ENCODE results near the gene TPM1.

TPM1 gene

GRCh38 chr15:63059075-63059474 is 16.5 kb downstream of the TPM1 start:
- DNase-seq = no peak

- DNase-seq = no peak
Measured at GRCh38 chr15:63059573-63060216, 17.1 kb downstream of the TPM1 start.

GRCh38 chr15:63060699-63061098 is 18.2 kb downstream of the TPM1 start:
- DNase-seq = no peak

GRCh38 chr15:63061975-63062374 is 19.4 kb downstream of the TPM1 start:
- no peak for DNase-seq

DNA sequence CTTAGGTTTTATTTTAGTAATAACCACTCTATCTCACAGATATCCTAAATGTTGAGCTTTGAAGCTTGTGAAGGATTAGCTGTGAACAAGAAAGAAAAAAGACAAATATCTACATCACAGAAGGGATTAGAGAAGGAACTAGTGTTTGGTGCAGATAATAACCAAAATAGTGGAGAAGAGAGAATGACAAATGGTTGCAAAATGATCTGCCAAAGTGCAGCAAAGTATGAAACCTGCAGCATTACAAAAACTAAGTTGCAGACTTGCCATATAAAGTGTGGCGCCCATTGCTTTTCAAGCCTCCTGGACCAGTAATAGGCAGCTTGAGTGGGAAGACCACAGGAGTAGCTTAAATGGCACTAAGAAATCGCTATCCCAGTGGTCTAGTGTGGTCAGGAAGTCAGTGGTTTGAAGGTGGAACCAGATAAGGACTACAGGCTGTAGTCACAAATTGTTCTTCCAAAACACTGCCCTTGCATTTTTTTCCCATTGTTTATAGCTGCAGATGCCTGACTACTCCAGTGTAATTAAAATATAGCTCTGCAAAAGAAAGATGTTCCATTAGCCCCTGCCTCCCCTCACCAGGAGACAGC is 20.7 kb downstream of the TPM1 start:
- no peak for DNase-seq

- no peak for DNase-seq
Measured at GRCh38 chr15:63063877-63064409, 21.4 kb downstream of the TPM1 start.

DNA sequence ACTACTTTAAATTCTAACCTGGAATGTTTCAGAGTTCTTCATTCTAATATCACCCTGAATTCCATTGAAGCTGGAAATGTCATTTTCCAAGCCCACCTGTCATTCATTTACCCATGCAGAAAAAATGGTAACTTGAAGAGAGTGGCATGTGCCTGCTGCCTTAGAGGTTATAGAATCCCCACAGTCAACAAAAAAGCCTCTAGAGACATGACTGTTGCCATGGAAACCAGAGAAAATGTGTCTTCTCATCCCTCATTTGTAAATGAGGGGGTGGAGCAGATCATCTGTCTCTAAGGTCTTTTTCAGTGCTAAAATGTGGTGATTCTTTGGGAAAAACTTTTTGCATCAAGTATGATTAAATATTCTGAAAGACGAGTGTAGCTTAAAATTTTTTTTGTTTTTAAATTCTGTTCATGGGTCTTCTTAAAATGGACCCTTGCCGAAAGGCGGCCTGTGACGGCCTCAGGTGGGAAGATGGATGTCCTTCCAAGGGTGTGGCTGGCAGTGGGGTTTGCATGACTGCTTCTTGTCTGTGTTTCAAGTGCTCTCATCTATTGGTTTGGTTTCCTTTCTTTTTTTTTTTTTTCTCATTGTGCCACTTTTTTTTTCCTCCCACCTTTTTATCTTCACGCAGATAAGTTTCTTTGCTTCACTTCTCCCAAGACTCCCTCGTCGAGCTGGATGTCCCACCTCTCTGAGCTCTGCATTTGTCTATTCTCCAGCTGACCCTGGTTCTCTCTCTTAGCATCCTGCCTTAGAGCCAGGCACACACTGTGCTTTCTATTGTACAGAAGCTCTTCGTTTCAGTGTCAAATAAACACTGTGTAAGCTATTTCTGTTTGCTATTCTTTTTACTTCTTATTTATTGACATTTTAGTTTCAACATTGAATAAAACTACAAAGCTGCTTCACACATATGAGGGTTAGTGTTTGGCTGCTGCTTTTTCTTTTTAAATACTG is 23.0 kb downstream of the TPM1 start:
- no peak for DNase-seq

DNA sequence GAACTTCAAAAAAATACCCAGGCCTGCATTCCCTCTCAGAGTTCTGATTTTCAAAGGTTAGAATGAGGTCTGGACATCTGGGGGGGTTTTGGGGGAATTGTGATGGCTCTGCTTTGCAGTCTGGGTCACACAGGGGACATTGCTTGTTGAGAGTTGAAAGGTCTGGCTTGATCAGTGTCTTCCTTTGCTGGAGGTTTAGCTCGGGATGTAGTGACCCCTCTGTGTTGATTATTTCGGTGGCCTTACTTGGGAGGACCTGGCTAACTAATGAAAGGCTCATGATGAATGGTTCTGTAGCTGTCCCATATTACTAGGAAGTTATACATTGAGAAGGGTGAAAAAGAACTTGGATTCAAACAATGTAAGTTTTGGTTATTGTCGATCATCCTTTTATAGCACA is 23.7 kb downstream of the TPM1 start:
- no peak for DNase-seq

GRCh38 chr15:63067306-63067705 is 24.8 kb downstream of the TPM1 start:
- no peak for DNase-seq

- no peak for DNase-seq
Measured at GRCh38 chr15:63067976-63068743, 25.6 kb downstream of the TPM1 start.

GRCh38 chr15:63069616-63070090 is 27.1 kb downstream of the TPM1 start:
- DNase-seq = no peak

- no peak for DNase-seq
Measured at GRCh38 chr15:63070681-63071129, 28.2 kb downstream of the TPM1 start.

GRCh38 chr15:63071288-63071909 is 28.9 kb downstream of the TPM1 start:
- DNase-seq = no peak

DNA sequence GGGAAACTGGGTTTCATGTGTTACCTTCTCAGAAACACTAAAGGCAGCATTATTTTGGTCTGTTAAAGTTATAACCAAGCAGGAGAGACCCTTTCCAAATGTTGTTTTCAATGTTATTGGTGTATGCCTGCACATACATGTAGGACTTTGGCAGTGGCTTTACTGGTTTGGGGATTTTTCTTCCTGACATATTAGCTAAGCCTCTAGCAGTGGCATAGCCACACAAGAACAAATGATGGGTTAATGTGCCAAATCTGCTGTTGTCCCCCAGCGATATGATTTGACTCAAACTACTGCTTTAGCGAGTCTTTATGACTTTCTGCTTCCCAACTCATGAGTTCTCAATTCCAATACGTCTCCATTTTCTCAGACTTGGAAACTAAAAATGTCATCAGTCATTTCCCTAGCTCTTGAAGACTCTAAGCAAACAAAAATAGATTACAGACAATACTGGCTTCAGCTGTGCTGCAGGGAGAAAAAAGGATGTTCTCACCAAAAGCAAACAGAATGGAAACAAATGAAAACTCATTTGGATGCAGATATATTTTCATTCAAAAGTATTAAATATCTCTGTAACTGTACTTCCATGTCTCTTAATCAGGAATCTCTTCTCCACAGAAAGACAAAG is 29.6 kb downstream of the TPM1 start:
- no peak for DNase-seq

GRCh38 chr15:63072809-63073277 is 30.3 kb downstream of the TPM1 start:
- DNase-seq = no peak

DNA sequence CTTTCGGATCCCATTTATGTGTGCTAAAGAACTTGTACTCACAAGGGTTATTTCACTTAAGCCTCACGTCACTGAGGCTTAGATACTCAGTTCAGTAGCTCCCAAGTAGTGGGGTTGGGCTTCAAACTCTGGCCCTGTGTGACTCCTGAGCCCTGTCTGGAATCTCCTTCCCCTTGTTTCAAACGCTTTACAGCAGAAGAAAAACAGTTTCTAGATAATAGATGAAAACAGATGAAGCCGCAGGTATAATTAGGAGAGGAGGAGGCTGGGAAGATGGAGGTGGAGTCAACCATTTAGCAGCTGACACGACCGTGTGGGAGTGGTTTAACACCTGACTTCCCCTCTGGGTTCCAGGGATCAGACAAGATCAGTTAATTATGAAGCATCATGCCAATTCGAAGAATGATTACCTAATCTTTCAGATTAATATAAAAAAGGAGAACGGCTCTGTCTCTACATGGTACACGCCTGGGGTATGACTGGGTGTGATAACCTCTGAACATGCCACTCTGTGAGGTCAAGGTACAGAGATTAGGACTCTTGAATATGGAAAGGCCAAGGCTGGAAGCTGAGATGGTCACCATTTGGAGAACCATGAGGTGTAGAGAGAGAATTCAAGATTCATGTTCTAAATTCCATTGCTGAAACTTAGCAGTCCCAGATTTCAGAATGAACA is 31.1 kb downstream of the TPM1 start:
- DNase-seq = no peak

- no peak for DNase-seq
Measured at GRCh38 chr15:63075015-63075983, 32.8 kb downstream of the TPM1 start.

GRCh38 chr15:63075984-63076713 is 33.6 kb downstream of the TPM1 start:
- DNase-seq = no peak

DNA sequence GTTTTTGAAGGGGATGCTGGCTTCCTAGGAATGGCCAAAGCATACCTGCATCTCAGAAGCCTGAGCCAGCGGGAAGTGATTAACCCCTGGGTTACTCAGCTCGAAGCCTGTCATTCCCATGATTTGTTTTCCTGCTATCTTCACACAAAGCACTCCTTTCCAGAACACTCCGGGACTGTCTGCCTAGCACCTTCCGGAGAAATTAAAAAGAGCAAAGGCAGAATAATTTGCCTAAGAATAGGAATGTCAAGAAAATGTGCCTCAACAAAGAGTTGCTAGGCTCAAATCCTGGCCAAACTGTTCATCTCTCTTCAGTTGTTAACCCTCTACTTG is 34.1 kb downstream of the TPM1 start:
- no peak for DNase-seq
